NCI-H82 treated with DMSO at 0.1 percent for 48 hours (cell line): ENCODE results near the gene NEK1.
A peak's percentile ranks its signal among the peaks of the same experiment; 100 is the strongest.
"Not testable (repeated sequence)": the region's sequence is repeated elsewhere in the genome, so short reads cannot be mapped to it uniquely, and the experiment has no call there.

ENCODE experiments used
- DNase-seq: peaks from one replicate; lab custom pipeline; 2025; ENCODE audit not compliant: unreplicated experiment; lab: John Stamatoyannopoulos, UW

Gene NEK1

DNA sequence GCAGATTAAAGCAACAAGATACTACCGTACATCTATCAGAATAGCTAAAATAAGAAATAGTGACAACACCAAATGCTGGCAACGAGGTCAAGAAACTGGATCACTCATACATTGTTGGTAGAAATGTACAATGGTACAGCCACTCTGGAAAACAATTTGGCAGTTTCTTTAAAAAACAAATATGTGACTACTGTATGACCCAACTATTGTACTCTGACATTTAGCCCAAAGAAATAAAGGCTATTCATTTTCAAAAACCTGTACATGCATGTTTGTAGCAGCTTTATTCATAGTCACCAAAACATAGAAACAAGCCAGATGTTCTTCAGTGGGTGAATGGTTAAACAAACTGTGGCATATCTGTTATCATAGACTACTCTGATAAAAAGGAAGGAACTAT, 16.2 kb upstream of the NEK1 start:
- DNase-seq: no peak

DNA sequence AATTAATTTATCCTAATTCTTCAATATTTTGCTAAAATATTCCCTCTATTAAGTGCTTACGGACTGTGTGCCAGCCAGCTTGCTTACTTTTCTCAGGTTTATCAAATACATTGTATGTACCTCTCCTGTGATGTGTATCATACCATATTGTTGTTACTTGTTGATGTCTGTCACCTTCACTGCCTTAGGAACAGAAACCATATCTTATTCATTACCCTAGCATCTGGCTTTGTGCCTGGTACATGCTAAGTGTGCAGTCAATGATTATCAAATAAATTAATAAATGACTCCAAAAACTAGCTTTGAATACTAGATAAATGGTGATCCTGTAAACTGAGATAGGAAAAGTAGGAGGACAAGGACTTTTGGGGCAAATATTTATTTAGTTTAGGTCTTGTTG, 14.9 kb upstream of the NEK1 start:
- no peak for DNase-seq

DNA sequence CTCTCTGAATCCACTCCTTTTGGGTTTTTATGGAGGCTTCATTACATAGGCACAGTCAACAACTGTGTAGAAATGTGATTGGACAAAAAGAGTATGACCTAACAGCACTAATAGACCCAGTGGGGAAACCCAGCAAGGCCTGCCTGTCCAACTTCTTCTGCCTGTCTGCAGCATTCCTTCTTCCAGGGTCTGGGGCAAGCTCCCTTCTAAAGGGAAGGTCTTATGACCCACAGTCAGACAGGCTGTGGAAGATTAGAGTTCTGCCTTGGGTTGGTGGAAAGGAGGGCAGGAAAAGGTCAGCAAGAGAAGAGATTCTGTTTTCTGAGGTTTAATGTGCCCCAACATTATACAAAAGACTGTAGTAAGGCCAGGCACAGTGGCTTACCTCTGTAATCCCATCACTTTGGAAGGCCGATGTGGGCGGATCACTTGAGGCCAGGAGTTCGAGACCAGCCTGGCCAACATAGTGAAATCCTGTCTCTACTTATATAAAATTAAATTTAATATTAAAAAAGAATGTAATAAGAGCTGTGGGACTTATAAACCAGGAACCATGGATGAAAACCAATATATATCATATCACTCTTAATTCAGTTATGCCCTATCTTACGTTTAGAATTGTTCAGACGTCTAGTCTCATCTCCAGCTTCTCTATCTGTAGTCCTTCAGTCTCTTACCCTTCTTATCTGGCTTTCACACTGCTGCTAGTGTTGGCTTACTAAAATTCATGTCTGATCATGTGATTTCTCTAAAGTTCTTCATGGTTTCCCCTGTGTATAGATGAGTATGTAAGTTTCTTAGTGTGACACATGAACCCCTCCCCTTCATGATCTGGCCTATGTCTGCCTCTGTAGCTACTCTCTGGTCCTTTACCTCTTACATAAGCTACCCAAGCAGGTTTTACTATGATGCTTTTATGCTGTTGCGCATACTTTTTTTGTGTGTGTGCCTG, 14.2 kb upstream of the NEK1 start:
- no peak for DNase-seq

DNA sequence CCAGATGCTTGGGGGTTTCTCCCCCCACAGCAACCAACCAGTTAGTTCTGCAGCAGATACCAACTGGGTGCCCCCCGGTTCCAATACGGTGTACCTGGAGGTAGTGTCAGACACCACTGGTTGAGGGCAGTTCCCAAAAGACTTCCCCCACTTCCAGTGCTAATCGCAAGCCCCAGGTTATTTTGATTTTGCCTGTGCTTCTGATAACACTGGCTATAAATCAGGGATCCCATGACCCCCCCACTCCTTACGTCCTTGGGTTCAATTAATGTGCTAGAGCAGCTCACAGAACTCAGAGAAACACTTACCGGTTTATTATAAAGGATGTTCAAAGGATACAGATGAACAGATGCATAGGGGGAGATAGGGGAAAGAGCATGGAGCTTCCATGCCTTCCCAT, 13.5 kb upstream of the NEK1 start:
- DNase-seq: no peak

DNA sequence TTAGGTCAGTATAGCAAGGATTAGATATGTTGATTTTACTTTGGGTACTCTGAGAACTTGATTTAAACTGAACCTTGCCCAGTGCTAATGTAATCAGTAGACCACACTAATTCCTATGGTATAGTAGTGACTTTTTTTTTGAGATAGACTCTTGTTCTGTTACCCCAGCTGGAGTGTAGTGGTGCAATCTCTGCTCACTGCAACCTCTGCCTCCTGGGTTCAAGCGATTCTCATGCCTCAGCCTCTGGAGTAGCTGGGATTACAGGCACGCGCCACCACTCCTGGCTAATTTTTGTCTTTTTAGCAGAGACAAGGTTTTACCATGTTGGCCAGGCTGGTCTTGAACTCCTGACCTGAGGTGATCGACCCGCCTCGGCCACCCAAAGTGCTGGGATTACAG, 11.6 kb upstream of the NEK1 start:
- DNase-seq: not testable (repeated sequence)

DNA sequence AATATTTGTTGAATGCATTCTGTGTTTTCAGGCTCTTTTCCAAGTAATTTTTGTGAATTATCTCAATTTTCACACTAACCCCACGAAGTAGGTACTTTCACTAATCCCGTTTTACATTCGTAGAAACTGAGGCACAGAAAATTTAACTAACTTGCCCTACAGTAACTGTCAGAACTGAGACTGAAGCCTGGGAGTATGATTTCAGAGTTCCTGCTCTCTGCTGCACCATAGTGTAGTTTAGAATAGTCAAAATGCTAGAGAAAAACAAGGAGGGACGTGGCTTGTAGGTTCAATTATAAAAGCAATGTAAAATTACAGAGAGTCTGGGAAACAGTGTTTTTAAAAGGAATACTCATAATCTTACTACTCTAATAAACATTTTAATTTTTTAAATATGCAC, 10.2 kb upstream of the NEK1 start:
- DNase-seq: no peak

DNA sequence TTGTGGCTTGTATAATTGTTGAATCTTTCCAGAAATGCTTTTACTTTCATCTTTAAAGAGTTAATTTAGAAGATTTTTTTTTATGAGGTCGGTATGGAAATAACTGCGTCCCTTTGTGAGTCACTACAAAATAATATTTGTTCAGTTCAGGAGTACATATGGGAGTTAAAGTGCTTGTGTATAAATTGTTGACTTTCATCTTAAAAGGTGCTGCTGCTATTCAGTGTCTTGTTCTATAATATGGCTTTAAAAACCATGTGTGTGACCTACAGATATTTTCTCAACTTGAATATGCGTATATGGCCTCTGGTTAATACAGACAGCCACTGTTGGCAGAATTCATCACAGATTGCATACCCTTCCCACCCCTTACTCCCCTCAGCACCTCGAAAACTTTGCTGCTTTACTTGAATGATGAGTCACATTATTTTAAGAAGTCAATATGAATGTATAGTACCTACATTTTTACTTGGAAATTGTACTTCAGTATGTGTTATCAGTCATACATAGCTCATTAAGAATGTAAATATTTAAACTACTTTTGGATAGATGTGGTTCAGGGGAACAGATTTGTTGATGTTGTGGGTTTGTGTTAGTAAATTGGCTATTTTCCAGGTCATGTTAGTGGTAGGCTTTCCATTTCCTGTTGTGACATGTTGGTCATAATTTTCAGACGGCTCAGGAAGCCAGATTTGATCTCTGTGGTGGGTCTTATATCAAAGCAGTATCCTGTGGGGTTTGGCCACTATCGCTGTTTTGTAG, 9.5 kb upstream of the NEK1 start:
- no peak for DNase-seq

DNA sequence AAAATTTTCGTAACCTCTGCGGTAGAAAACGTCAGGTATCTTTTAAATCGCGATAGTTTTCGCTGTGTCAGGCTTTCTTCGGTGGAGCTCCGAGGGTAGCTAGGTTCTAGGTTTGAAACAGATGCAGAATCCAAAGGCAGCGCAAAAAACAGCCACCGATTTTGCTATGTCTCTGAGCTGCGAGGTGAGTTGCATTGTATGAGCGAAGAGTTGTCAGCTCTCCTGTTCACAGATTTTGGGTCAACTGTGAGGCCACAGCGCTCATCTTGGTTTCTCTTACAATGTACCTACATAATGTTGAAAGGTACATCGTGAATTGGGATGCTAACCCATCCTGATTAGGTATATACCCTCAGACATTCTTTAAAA, 8.5 kb upstream of the NEK1 start:
- DNase-seq: no peak

DNA sequence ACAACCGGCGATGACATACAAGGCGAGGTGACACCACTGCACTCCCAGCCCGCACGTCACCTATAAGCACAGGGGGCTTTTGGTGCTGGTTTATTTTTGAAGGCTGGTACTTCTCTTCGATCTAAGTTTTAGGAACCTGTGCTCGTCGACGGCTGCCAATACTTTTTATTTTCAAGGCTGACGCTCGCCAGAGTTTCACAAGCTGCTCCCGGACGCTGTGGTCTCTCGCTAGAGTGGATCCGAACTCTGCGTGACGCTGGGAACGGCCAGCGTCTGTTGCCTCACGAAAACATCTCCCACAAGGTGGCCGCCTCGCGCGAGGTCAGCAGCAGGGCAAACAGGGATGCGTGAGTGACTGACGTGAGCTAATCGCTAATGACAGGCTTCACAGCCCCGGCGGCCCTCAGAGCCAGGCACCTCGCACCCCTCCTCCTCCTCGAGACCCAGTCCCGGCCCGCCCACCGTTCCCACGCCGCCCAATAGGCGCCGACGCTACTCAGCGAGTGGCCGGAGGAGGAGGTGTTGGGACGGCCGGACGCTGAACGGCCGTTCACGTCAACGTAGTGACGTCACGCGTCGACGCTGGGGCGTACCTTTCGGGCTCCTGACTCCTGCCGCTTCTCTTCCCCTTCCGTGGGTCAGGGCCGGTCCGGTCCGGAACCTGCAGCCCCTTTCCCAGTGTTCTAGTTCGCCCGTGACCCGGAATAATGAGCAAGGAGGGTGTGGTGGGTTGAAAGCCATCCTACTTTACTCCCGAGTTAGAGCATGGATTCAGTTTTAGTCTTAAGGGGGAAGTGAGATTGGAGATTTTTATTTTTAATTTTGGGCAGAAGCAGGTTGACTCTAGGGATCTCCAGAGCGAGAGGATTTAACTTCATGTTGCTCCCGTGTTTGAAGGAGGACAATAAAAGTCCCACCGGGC, 7.8 kb upstream of the NEK1 start, which contains the start of gene CLCN3:
Gene CLCN3 (plus strand): TSS at position 621 of the 922 bp plus-strand sequence. CDS start 15,351 bp downstream, outside the sequence.
- DNase-seq: peak; percentile 93

DNA sequence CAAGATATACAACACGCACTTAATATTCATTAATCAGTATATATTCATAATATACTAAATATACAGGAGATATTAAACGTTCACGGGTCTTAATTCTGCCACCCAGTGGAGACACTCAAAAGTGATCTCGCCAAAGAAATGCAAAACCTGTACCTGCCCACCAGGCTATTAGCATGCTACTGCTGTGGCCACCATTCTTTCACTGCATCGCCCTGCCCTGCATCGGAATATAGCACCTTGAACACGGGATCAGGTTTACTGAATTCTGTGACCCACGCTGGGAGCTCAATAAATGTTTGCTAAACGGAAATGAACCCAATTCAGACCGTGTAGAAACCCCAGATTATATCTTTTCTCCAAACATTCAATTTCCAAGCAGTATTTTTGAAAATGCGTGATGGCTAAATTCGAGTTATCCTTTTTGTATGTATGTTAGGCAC, 7.2 kb upstream of the NEK1 start:
- DNase-seq: peak; percentile 31

DNA sequence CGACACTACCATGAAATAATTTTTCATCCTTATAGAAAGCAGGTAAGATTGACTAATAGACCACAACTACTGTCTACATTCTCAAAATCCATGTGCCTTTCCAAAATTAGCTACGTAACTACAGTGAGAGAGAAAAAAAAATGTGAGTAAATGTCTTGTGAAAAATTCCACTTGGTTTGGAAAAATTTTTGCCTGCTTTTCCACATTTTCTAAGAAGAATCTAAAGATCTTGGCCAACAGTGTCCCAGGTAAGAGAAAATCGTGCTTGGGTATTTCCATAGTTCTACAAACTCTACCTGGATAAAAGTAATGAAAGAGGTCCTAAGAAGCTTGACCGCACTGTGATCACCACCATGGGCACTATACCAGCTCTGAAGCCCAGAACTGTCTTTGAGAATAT, 6.6 kb upstream of the NEK1 start:
- DNase-seq: no peak

DNA sequence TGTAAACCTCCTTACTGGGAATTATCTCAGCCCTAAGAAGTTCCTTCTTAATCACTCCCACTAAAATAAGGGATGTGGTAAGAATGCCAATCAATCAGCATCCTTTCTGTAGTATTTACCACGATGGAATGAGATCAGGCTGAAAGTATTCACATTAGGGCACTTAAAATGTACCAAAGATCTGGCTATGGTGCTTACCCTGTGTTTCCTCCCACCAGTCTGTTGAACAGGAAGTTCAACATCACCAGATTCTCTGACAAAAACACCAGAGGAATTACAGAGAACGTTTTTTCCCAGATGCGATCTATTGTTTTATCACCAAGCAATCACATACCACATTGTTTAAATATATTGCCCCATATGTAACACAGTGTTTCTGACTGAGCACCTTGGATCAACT, 5.9 kb upstream of the NEK1 start:
- DNase-seq: no peak

DNA sequence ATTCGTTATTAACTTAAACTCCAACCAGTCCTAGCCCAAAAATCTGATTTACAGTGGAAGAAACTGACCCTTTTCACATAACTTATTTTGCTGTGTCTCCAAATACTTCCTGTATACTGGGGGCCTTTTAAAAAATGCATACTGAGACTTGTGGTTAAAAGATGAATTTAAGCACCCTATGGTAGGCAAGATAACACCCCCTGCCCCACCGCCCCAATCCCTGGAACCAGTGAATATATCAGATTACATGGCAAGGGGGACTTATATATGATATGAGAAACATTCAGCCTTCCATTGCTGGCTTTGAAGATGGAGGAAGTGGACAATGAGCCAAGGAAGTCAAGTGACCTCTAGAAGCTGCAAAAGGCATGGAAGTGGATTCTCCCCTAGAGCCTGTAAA, 4.9 kb upstream of the NEK1 start:
- no peak for DNase-seq

DNA sequence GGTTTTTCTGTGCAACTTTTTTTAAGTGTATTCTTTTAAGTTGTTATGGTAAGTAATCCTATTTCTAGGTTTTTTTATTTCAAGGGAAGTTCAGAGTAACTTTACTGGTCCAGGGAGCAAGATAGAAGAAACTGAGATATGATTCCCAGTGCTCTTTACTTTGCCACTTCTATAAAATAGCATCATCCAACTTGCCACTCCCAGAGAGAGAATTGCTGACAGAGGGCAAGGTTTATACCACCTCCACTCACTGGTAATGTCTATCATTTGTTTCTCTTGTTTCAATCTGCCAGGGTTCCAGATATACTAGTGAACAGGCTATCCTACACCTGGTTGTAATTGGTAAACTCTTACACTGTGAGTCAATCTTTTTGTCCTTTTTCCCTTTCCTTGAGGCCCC, 4.5 kb upstream of the NEK1 start:
- no peak for DNase-seq

DNA sequence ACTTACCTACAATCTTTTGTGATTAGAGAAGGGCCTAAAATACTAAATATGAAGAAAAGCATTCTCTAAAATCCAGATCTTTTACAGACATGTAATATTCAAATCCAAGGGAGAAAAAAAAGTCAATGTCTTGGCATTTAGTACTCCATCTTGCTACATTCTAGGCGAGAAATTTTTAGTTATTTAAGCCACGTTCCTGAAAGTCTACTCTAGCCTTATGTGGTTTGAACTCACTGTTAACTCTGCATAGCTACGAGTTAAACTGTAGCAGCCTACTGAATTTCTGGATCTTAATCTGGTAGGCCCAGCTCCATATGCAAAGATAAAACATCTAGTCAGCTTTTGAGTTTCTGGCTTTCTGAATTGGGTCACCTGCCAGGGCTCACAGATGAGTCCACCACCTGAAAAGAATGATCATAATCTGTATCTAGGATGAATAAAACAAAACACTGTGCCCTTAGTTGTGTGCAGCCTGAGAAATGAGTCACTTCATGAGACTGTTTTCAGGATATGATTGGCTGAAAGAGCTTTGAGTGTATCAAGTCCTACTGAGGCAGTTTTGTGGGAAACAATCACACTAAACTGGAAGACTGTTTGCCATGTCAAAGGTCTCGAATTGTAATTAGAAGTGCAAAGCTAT, 3.2 kb upstream of the NEK1 start:
- no peak for DNase-seq

DNA sequence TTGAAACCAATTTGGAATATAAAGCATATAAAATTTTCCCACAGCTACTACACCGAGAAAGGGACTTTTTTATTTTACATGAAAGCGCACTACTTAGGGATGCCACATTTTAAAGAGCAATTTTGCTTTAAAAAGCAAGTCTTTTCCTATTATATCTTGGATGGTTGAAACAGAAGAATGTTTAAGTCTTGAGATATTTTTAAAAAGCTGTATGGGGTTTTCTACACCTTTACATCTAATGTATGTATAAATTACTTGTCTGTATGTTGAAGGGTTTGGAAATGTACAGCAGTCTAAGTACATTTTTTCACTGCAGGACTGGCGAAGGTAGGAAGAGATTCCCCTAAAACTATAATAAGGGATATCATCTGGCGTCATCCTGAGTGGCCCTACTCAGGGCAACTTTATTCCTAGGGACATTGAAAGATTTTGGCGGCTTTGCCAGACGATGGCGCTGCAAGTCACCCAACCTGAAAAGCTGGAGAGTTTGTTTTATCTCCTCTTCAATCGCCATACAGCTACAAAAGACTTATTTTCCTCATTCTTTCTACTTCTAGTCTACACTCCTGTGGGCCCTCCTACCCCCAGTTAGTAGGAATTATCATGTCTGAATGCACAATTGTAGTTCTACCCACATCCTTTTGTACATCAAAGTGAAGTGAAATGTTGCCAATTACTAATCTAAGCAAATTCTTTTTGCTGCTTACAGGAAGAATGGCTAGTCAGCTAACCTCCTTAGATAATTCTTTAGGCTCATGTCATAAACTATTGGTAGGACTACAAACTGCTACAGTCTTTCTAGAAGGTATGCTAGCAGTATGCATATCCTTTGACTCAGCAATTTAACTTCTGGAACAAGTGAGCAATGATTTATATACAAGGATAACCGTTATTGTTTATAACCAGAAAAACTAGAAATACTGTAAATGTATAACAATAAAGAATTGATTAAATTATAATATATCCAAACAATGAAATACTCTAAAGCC, 782 bp upstream of the NEK1 start:
- DNase-seq: peak; percentile 64

DNA sequence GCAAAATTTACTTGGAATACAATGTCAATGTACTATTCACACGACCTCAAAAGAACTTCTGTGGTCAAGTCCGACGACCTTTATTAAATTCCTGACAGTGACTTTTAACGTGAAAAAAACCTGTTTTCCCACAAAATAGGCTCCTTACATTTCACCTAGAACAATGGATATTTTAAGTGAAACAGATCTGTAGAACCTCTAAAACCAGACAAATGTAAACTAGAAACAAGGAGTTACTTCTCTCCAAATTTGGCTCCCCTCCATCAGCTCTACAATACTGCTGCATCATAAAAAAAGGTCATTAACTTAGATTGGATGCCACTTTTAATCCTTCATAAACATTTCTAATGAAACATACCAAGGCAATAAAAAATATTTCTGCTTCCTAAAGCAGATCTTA, 1.2 kb downstream of the NEK1 start:
- DNase-seq: no peak

DNA sequence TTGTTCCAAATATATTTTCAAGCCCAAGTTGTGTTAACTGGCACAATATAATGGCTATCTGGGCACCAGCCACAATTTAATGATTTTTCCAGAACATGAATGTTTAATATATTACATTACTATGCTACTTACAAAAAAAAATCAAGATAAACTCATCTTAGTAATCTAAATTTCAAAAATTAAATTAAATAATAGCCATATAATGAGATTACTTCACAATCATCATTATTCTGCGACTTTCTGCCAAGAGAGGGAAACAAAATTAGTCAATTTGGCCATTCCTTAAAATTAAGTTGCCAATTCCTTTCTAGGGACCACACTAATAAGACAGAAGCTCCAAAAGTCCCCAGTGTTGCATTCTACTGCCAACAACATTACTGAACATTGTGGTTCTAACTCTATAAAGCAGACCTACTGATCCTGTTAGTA, 7.5 kb downstream of the NEK1 start:
- no peak for DNase-seq

DNA sequence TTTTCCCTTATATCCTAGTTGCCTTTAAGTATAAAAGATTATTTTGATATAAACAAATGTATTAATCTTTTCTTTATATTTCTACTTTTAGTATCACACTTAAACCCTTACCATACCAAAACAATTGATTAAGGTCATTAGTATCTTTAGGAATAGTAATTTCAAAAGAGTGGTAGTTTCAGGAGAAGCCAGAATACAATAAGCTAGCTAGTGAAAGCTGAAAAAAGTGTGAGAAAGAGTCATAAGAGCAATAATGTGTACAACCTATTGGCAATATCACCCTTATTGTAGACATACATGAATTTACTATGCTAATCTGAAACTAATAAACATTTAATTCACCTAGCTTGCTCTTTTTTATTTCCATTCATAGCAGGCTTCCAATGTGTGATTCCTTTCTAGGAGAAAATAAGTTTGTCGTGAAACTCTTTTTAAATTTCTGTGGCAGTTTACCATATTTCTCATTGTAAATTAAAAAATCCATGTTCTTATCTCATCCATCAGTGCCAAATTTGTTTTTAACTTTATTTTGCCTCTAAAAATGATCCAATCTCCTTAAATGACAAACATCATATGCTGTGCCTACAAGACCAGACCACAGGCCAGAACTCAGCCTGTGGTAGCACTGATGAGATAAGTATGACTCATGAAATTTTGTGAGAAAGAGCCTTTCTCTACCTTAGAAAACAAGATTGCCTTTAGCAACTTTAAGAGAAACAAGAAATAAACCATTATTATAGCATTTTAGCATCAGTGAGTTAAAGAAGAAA, 8.1 kb downstream of the NEK1 start:
- no peak for DNase-seq
